HEK293T (cell line): Measurements from ENCODE around the gene GLIPR2.

Experiments used
- SP1 ChIP-seq: fragments of 450-650 bp; IDR thresholded peaks from 2 replicates; pipeline ENCODE4 v1.6.1; 2017
- SUZ12 ChIP-seq: fragments of 450-650 bp; IDR thresholded peaks from 2 replicates; pipeline ENCODE4 v1.6.1; 2016; ENCODE audit warnings: mild to moderate bottlenecking

DNA sequence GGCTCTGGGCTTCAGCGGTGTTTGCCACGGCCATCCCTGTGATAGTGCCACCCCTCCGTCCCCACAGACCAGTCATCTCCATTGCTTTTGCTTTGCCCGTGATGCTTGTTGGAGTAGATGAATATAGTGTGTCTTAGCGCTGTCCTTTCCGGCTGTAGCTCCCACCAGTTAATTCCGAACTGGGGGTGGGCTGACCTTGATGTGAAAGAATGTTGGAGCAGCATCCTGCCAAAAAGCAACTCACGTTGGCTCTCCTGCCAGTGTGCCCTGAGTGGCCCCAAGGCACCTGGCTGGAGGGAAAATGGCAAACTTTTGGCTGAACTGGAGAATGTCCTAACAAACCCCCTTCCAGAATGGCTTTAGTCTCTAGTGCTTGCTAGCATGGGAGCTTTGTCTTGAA lies 74.2 kb downstream of the GLIPR2 start:
- no peak for TF ChIP-seq SUZ12
- TF ChIP-seq SP1, result no peak
